ENCODE data around the gene CRELD2.
A peak's percentile ranks its signal among the peaks of the same experiment; 100 is the strongest.

Gene CRELD2

DNA sequence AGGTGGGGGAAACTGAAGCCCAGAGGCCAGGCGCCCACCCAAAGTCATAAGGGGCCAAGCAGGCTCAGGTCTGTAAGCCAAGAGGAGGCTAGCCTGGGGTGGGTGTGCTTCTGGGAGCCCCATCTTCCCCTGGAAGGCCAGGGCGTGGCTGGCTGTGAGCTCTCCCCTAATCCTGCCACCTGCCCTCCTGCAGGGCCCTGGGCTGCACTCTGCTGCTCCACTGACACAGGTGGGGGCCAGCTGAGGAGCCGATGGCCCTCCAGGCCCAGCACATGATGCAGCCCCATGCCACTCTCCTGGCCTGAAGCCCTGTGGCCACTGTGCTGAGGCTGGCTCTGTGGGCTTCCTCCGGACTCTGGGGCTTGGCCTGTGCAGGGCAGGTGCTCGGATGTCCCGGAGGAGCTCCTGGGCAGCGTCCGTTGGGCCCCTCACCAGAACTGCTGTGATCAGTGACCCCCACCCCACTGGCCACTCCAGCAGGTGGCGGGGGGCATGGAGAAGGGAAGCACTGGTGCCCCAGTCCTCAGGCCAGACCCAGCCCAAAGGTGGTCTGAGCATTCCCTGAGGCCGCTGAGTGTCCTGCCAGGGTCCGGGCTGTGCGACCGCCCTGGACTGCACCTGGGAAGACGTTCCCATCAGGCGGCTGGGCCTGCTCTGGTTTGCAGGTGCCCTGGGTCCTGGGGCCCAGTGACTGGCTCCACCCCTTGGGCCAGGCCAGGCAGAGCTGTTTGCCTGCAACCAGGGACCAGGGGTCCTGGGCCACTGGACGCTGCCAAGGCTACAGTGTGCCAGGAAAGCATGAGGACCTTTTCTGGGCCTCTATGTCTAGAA, 50.6 kb downstream of the CRELD2 start:
- no peak for DNase-seq

DNA sequence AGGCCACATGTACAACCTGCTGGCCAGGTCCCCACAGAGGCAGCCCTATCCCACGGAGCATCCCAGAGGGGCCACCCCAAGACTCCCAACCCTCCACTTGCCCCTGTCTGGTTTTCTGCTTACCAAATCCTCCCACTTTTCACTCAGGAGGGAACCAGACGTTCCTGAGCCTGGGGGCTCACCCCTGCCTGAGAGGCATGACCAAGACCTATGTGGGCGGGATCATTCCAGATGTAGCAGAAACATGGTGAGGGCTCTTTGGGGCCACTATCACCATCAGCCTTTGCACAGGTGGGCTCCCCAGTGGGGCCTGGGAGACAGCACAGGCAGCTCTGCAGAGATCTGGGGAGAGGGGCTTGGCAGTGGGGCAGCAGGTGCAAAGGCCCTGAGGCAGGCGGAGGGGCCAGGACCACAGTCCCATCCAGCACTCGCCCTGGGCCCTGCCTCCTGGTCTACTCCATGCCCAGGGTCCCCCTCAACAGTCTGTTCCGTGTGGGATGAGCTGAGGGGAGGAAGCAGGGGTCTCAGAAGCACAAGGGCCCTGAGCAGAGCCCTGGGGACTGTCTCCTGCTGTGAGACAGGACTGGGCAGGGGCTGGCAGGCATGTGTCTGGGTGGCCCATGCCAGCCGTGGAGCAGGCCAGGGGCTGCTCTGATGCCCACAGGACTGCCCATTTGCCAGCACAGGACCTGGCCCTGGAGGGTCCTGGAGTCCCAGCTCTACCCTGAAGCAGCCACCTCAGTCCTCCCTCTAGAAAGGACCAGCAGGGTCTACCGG, 51.5 kb downstream of the CRELD2 start:
- no peak for DNase-seq

DNA sequence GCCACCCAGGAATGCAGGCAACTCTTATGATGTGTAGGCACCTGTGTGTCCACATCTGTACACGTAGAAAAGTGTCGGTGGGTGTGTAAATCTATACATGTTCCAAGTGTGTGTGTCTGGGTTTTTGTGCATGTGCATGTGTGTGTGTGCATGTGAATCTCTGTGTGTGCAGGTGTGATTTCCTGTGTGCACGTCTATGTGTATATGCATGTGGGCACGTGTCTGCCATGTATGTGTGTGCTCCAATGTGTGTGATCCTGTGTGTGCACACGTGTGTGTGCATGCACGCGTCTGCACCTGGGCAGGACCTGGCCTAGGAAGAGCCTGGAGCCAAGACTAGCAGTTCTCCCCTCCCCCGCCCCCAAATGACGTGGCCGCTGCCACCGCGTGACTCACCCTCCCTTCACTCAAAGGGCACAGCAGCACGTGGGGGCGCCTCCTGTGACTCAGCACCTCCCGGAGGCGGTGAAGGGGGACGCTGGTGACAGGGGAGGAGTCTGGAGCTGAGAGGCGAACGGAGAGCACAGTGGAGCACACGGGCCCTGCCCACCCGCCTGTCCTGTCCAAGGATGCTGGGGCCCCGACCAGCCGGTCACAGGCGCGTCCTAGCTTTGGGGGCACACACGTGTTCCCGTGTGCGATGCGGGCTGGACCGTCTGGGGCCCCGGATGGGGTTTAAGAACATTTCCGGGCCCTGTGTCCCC, 52.2 kb downstream of the CRELD2 start:
- peak; percentile 97 for DNase-seq

DNA sequence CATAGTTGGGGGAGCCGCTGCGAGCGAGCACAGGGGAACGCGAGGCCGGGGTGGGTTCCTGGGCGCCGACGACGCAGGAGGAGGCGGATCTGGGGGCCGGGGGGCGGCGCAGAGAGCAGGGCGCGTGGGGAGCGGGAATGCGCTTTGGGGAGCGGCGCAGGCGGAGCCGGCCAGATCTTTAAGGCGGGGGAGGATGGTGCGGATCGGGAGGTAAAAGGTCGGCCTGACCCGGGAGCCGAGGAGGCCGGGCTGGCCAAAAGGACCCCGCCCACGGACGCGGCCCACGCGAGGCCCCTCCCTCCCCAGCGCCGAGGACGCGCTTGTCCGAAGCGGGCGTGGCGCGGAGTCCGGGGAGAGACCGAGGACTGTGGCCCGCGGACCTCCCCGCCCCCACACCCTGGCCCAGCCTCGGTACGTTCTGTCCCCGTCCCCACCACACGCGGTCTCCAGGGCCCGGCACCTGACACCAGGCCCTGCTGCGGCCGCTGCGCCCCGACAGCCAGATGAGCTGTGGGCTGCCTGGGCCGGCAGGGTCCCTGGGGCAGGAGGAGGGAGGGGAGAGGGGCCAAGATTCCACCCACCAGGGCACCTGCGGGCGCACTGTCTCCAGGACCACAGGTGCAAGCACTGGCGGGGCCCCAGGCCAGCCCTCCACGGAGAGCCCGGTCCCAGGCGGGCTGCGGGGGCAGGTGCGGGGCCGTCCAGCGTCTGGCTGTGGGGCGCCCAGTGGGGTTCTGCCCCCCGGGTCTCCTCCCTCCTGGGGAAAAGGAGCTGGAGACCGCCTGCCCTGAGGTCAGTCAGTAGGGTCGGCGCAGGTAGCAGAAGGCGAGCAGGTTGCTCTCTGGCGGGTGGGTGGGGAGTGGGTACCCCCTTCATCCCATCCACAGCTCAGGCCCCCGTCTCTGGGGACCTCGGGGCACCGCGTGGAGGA, 53.1 kb downstream of the CRELD2 start:
- DNase-seq = peak; percentile 29

DNA sequence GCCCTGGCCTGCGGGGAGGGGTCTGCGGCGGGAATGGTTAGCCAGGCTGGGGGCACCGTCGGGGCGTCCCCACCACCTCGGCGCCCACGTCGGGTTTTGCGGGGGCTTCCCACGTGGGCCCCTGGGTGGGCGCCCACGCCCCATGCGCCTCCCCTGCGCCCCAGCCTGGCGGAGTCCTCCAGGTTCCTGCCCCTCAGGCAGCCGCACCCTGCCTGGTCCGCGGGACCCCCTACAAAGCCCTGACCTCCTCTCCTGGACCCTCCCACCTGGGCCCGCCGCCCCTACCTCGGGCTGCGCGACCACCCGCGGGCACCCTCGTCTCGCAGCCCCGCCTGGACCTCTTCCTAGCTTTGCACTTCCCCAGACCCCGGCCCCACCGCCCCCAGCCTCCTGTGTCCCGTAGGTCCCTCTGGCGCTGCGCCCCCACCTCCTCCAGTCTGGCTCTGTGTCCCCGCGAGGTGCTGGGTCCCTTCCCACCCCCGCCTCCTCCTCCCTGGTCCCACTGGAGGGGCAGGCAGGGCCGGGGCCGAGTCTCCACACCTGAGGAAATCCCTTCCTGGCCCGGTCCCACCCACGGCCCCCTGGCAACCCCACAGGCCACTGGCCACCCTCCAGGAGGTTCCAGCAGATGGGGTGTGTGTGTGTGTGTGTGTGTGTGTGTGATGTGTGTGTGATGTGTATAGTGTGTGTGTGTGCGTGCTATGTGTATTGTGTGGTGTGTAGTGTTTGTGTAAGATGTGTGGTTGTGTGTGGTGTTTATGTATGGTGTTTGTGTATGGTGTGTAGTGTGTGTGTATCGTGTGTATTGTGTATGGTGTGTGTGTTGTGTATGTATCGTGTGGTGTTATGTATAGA, 54.0 kb downstream of the CRELD2 start:
- DNase-seq = no peak

DNA sequence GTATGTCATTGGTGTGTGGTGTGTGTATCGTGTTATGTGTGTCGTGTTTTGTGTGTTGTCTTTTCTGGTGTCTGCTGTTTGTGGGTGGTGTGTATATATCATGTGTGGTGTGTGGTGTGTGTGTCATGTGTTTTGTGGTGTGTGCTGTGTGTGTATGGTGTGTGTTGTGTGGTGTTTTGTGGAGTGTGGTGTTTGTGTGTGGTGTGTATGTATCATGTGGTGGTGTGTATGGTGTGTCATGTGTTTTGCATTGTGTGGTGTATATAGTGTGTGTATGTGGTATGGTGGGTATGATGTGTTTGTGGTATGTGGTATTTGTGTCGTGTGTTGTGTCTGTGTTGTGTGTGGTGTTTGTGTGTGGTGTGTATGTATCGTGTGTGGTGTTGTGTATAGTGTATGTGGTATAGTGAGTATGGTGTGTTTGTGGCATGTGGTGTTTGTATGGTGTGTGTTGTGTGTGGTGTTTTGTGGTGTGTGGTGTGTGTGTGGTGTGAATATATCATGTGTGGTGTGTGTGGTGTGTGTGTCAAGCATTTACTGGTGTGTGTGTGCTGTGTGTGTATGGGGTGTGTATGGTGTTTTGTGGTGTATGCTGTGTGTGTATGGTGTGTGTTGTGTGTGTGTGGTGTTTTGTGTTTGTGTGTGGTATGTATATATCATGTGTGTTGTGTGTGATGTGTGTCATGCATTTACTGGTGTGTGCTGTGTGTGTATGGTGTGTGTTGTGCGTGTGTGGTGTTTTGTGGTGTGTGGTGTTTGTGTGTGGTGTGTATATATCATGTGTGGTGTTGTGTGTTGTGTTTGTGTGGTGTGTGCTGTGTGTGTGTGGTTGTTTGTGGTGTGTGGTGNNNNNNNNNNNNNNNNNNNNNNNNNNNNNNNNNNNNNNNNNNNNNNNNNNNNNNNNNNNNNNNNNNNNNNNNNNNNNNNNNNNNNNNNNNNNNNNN, 54.9 kb downstream of the CRELD2 start:
- no peak for DNase-seq

DNA sequence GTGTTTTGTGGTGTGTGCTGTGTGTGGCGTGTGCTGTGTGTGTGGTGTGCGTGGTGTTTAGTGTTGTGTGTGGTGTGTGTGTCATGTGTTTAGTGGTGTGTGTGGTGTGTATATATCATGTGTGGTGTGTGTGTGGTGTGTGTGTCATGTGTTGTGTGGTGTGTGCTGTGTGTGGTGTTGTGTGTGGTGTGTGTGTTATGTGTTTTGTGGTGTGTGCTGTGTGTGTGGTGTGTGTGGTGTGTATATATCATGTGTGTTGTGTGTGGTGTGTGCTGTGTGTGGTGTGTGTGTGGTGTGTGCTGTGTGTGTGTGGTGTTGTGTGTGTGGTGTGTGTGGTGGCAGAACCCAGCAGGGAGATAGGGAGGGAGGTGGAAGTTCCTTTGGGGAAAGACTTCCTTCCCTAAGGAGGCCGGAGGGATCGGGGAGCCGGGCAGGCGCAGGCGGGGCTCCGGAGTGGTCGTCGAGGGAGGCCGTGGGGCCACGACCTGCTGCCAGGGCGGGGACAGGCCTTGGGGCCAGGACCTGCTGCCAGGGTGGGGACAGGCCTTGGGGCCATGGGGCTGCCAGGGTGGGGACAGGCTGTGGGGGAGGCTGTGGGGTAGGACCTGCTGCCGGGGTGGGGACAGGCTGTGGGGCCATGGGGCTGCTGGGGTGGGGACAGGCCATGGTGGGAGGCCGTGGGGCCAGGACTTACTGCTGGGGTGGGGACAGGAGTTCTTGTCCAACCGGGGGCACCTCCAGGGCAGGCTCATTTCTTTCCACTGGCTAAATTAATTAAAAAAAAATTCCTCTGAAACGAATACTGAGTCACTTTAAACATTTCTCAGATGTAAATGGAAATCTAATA, 57.3 kb downstream of the CRELD2 start:
- no peak for DNase-seq

DNA sequence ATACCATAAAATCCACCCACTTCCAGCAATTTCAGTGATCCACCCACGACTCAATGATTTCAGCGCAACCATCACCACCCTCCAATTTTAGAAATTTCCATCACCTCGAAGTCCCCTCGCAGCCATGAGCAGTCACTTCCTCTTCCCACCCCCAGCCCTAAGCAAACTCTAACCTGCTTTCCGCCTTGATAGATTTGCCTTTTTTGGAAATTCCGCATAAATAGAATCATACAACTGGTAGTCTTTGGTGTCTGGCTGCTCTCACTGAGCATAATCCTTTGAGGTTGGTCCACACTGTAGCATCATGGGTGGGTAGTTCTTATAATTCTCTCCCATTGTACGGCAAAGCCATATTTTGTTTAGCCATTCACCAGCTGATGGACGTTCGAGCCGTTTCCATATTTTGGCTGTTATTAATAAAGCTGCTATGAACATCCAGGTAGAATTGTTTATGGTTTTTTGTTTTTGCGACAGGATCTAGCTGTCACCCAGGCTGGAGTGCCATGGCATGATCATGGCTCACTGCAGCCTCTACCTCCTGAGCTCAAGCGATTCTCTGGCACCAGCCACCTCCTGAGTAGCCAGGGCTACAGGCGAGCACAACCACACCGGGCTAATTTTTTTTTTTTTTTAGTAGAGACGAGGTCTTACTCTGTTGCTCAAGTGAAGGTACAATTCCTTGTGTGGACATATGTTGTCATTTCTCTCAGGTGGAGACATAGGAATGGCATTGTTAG, 58.2 kb downstream of the CRELD2 start:
- DNase-seq = no peak

Measured in fibroblast of skin of scalp (primary cell).